ENCODE results near the gene SNX19.

SNX19 gene

GRCh38 chr11:130826572-130826971 lies 89.7 kb downstream of the SNX19 start:
- TF ChIP-seq CTCF (IDR thresholded peaks at IDR 0.05; ENCODE audit: insufficient read depth, low read length), result no peak
- TF ChIP-seq REST (IDR thresholded peaks at IDR 0.05; ENCODE audit: insufficient replicate concordance, low read depth), result no peak
- TF ChIP-seq POLR2AphosphoS5 (IDR thresholded peaks at IDR 0.05; ENCODE audit: low read depth), result no peak
- TF ChIP-seq SPI1 (IDR thresholded peaks at IDR 0.05; ENCODE audit: borderline replicate concordance, low read depth), result no peak
- no peak for TF ChIP-seq GABPA (IDR thresholded peaks at IDR 0.05; ENCODE audit: low read depth)
- DNase-seq (ENCODE audit: low read depth in 1 of 2, low spot score in 1 of 2), result no peak

GRCh38 chr11:130825983-130826382 lies 90.3 kb downstream of the SNX19 start:
- no peak for DNase-seq (ENCODE audit: low read depth in 1 of 2, low spot score in 1 of 2)
- Histone ChIP-seq H3K4me3 (replicated peaks; ENCODE audit: insufficient read depth, low read length) (no peak overlapping the region), H3K27ac (replicated peaks) (no peak overlapping the region), H3K27me3 (ENCODE audit: insufficient read depth, poor library complexity, severe bottlenecking) (no peaks in the 10 kb centered on the region)
- TF ChIP-seq REST (IDR thresholded peaks at IDR 0.05; ENCODE audit: insufficient replicate concordance, low read depth) (no peak), POLR2AphosphoS5 (IDR thresholded peaks at IDR 0.05; ENCODE audit: low read depth) (no peak), CTCF (IDR thresholded peaks at IDR 0.05; ENCODE audit: insufficient read depth, low read length) (no peak), GABPA (IDR thresholded peaks at IDR 0.05; ENCODE audit: low read depth) (no peak), SPI1 (IDR thresholded peaks at IDR 0.05; ENCODE audit: borderline replicate concordance, low read depth) (no peak)

More at GRCh38 chr11:130826572-130826971, 89.7 kb downstream of the SNX19 start:
- Histone ChIP-seq H3K4me3 (replicated peaks; ENCODE audit: insufficient read depth, low read length) (no peak overlapping the region), H3K27ac (replicated peaks) (no peak overlapping the region), H3K27me3 (ENCODE audit: insufficient read depth, poor library complexity, severe bottlenecking) (no peaks in the 10 kb centered on the region)

GRCh38 chr11:130825561-130825960 lies 90.7 kb downstream of the SNX19 start:
- Histone ChIP-seq H3K27ac (replicated peaks) (no peak overlapping the region), H3K27me3 (ENCODE audit: insufficient read depth, poor library complexity, severe bottlenecking) (no peaks in the 10 kb centered on the region), H3K4me3 (replicated peaks; ENCODE audit: insufficient read depth, low read length) (no peak overlapping the region)
- no peak for DNase-seq (ENCODE audit: low read depth in 1 of 2, low spot score in 1 of 2)
- TF ChIP-seq POLR2AphosphoS5 (IDR thresholded peaks at IDR 0.05; ENCODE audit: low read depth), result no peak
- no peak for TF ChIP-seq SPI1 (IDR thresholded peaks at IDR 0.05; ENCODE audit: borderline replicate concordance, low read depth)
- no peak for TF ChIP-seq REST (IDR thresholded peaks at IDR 0.05; ENCODE audit: insufficient replicate concordance, low read depth)
- TF ChIP-seq GABPA (IDR thresholded peaks at IDR 0.05; ENCODE audit: low read depth), result no peak
- no peak for TF ChIP-seq CTCF (IDR thresholded peaks at IDR 0.05; ENCODE audit: insufficient read depth, low read length)
